Measurements from ENCODE around the gene ATAT1.

ATAT1 gene

DNA sequence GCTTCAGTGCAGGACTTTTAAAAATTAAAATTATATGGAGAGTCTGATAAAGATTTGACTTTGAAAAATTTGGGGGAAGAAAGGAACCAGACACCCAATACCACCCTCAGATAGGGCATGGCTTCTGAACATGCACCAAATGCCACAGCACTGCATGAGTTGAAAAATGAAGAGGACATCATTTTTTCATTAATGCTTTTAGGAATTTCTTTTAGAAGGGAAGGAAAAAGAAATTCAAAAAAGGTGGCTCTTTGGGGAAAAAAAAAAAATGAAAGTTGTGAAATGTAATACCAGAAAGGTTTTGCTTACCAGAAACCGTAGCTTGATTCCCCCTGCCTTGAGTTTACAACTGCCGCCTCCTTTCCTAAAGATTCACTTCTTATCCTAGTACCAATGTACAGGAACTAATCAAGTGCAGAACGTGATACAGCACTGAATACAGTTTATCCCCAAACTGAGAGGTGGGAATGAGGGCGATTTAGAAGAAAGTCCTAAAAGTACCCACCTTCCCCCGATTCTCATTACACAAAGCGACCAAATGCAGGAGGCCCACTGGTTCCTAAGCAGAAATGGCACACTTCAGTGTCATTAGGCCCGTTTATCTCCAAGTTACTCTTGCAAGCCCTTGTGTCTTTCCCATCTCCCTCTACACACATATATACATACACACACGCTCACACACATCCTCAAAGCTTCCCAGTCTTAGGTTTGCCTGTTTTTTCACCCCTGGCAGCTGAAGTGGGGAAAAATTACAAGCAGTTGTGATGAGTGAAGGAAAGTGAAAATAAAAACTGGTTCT, 12.4 kb upstream of the ATAT1 start:
- DNase-seq = no peak

DNA sequence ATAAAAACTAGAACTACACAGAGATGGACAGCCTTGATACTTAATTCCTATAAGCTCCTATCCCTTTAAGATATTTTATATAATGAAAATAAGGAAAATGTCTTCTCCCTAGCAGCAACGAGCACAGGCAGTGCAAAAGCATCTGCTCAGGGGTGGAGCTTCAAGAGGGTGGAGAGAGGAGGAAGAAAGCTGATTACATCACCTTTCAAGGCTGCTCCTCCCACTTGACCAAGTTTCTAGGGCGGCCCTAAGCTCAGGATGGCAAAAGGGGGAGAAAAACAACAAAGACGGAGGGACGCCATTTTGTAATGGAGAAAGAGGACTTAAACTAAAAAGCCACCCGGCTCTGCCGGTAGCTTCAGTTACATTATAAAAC, 11.8 kb upstream of the ATAT1 start:
- DNase-seq = peak; percentile 96

DNA sequence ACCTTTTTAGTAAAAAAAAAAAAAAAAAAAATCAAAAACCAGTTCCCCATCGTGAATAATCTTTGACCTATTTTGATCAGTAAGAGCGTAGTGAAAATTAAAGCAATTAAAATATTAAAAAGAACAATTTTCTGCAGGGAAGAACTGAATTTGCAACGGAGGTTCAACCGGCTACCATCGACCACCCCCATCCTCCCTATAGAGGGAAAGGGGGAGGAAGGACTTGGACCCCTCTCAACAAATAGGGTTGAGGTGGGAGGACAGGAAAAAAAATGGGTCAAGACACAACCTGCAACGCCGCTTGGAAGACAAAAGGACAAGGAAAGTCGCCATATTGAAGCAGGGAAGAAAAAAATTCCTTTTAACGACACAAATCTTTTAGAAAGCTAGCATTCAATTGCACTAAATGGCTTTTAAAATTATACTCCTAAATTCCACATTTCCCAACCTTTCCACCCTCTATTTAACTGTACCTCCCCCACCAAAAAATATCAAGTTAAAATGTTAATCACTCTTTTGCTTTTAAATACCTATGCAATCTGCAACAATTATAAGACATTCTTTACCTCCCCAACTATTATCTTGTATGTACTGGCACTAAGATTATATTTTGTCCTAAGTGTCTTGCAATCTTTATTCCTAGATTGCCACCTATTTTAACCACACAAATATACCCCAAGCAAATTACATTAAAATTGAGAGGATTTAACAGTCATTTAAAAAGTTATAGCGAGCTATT, 11.3 kb upstream of the ATAT1 start:
- DNase-seq = peak; percentile 71

DNA sequence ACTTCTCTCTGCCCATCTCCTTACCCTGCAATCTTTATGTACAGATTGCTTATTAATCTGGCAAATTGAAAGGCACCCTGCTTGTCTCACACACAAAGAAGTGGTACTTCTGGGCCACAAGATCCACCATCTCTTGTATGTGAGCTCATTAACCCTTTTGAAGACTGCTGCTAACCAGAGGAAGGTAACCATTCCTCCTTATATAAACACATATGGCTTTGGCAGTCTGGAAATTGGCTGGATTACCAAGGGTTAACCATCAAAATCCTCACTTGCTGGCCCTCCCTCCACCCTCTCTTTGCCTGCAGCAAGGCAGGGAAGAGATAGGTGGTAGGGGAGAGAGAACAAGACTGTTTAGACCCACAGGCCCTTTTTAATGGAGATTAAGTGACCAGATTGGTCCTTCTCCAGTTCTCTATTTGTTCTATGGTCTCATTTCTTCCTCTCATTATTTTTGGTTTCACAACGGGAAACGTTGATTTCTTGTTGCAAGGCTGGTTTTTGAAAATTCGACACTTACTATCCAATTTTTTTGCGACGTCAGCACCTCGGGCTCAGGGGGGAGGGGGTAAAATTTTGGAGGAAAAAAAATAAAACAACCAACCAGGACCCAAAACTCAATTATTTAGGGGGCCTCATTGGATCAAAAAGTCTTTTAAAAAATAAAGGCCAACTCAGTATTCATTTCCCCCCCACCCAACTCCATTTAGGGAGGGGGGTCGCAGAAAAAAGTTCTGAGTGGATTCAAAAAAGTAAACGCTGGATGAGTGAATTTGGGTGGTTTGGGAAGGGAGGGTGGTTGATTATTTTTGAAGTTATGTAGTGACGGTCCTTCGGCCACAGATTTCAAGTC, 10.5 kb upstream of the ATAT1 start:
- DNase-seq = peak; percentile 48

DNA sequence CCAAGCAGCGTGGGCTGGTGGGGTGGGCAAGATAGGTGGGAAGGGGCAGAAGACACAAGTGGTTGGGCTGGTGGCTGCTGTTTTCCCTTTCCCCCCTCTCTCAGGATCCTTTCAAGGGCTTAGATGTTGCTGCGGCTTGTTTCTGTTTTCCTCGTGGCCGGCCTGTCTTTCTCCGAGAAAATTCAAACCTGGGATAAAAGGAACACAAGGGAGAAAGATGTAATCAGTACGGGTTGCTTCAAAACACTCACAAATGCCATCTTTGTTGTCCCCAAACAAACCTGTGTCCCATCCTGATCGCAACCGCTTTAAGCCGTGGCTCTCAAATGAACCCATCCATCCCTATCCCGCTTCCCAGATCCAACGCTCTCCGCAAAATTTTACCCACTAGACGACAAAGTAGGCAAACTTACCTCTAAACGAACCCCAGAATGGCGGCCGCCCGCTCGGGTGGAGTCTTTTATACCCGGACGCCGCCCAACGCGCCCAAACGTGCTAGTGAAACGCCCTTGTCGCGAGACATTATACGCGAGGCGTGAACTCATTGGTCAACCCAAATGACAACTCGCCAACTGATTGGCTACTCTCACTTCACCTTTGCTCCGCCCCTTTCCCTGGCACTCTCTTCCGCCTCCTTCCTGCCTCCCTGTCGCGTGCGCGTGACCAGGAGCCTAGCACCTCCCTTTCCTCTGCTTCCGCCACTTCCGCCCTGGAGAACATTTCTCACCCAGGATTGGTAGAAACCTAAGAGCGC, 9.7 kb upstream of the ATAT1 start, which contains the start of gene PPP1R10:
PPP1R10 (minus strand) TSS at position 433 of the 754 bp plus-strand sequence. CDS start 7,299 bp downstream, outside the sequence.
- peak; percentile 100 for DNase-seq

DNA sequence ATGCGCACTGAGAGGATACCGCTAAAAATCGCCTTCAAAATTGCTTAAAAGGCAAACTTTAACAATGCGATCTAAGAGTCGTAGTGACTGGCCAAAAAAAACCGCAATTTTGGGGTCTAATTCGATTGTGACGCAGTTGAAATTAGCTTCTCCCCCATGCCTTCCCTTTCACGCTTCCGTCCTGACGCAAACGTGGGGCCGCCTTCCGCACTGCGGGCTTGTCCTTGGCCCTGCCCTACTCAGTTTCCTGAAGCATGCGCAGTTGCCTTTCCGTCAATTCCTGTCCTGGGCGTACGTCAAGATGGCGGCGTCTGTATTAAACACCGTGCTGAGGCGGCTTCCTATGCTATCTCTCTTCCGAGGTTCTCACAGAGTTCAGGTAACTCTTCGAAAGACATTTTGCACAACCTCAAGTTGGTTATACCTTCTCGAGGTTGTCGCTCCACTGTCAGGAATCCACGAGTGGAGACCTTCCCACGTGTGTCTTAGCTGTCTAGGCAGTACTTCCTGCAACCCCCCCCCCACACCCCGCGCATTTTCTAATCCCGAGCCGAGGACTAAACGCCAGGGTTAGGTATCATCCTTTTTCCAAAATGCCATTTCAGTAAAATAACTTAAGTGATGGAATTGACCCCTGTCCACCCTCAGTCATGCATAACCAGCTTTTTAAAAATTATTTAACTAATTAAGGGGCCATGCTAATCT, 9.0 kb upstream of the ATAT1 start, which contains the start of gene MRPS18B:
MRPS18B (plus strand) TSS at position 276 of the 705 bp plus-strand sequence; CDS start at position 302, 26 bp downstream.
- DNase-seq = peak; percentile 98

DNA sequence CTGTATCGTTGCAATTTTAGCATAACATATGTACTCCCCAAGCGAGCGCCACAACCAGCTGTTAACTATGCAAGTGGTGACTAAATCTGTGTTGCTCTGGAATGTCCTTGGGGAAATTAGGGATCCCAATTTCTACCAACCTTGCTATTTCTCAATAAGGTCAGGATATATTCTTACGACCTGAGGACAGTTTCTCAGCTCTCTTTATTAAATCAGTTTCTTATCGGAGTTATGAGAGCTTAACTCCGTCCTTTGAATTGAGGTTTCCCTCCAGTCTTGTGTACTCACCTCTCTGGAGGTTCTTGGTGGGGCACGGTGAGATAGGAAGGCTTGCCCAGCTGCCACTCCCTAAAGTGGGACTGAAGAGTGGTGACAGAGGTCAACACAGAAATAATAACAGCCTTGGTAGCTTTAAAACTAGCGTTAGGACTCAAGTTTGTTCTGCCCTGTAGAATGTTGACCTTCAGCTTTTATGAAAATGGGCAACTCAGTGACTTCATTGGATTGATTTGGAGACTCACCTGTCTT, 8.3 kb upstream of the ATAT1 start:
- DNase-seq = no peak

DNA sequence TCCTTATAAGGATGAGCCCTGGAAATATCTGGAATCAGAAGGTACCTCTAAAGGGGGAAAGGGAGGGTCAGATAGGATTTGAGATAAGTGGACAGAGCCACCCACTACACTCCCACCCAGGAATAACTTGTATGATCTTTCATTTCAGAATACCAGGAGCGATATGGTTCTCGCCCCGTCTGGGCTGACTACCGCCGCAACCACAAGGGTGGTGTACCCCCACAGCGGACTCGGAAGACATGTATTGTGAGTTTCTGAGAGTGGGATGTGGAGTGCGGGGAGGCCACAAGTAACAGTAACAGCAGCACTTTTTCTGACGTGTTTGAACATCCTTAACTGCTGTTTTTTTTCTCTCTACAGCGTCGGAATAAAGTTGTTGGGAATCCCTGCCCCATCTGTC, 7.1 kb upstream of the ATAT1 start:
- no peak for DNase-seq

DNA sequence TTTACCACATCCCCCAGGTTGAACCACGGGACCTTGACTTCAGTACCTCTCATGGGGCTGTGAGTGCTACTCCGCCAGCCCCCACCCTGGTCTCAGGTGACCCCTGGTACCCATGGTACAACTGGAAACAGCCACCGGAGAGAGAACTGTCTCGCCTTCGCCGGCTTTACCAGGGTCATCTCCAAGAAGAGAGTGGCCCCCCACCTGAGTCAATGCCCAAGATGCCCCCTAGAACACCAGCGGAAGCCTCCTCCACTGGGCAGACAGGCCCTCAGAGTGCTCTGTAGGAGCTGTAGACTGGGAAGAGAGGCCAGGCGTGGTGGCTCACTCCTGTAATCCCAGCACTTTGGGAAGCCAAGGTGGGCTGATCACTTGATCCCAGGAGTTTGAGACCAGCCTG, 1.2 kb upstream of the ATAT1 start:
- no peak for DNase-seq

DNA sequence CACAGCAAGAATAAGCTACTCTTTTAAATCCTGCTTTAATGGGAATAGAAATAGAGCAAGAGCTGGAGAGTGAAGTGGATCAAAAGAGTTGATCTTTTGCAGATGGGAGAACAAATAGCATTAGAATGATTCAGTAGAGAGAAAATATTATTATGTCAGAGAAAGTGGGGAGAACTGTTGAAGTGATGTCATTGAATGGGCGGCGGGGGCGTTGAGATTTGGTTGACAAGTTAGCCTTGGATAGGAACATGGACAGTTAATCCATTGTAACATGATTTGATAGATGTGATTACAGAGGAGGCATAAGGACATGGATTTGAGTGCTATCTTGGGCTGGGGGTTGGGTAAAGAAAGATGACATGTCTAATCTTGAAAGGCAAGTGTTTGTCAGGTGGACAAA, 9.2 kb downstream of the ATAT1 start:
- no peak for DNase-seq

DNA sequence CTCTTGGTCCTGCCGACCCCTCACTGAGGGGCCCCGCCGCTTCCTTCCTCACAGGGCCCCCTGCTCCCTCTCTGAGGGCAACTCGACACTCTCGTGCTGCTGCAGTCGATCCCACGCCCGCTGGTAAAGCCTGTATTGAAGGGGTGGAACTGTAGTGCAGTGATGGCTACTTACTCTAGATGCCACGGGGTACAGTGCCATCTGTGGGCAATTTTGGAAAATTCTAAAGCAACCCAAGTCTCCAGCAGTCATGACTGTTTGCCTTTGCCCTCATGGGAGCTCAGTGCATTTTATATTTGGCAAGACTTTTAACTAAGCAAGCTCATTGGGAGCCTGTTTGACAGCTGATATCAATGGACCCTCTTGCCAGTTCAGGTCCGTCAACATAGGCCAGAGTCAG, 13.8 kb downstream of the ATAT1 start:
- no peak for DNase-seq

DNA sequence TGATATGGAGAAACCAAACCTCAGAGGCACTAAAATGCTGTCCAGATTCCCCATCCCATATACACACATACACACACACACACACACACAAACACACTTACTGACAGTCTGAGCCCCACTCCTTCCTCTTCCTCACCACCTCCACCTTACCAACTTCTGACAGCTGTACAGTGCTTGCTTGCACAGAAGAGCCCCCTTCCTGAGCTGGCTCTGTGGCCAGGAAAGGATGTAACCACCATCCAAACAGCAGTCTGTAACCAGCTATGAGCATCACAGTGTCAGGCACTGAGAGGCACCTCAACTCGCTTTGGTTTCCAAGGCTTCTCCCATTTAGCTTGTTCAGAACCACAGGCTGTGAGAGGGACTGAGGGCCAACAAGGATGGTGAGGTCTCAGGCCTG, 14.4 kb downstream of the ATAT1 start:
- DNase-seq = no peak

DNA sequence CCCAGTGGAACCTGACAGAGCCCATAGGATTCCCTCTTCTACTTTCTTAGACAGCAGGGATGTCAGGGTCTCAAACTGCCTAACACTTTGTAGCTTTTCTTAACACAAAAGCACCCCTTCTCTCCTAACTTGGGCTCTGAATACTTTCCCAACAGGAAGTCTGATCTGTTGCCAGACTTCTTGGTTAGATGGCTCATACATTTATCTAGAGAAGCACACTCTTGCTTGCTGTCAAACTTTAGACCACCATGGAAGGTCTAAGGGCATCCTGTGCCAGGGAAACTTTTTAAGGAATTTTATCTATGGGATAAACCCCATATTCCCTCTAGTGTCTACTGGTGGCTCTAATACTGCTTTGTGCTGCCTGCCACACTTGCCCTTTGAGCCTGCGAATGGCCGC, 17.0 kb downstream of the ATAT1 start:
- DNase-seq = no peak

DNA sequence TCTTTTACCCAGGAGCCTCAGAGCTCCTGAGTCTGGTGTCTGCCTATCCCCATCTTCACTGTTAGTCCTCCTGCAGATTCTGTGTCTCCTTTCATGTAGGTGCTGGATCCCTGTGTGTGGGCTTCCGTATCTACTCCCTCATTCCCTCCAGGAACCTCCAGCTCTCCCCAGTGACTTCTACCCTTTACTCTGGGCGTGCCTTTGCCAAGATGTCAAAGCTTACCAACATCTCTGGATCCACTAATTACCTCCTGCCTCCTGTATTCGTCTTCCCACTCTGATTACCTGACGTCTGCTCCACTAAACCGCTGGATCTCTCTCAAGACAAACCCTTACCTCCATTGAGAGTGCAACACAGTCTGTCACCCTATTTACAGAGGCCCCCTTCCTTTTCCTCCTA, 18.1 kb downstream of the ATAT1 start:
- no peak for DNase-seq

DNA sequence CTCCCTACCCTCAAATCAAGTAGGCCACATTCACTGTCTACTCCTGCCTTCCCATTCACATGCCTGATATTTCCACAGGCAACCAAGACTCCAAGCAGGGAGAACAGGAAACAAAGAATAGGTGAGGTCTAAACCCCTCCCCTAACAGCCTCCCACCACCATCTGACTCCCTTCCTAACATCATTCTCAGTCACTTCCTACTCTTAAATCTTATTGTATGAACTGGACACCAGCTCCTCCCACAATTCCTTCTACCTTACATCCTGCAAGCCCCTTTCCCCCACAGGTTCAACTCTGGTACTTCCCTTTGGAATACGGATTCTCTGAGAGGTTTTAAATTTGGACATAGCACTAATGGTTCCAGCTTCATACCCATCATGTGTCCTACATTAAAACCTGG, 19.3 kb downstream of the ATAT1 start:
- DNase-seq = no peak

DNA sequence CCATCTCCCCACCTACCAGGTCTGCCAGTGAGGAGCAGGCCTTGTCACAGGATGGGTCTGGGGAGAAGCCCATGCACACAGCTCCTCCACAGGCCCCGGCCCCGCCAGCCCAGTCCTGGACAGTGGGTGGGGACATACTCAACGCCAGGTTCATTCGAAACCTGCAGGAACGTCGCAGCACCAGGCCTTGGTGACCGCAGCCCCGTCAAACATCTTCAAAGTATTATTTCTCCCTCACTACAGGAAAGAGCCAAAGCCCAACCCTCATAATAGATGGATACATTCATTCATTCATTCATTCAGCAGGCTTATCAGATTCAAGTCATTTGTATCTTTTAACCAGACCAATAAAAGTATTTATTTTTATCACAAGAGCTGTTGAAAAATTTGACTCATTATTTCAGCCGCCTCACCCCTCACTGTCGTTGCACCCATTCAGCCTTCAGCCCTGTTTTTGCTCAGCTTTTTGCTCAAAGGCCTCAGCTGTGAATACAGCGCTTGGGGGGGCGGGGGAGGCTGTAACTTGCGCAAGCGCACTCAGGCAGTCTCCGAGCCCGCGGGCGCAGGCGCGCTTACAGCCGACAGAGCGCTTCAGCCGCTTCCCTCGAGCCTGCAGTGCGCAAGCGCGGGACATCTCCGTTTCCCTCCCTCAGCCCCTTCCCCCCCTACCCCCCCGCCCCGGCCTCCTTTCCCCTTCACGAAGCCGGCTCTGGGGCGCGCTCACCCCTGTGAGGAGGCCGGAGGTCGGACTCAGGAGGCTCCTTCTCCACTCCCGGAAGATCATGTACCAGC, 20.0 kb downstream of the ATAT1 start, which contains the start of gene C6orf136:
C6orf136 (plus strand) TSS at position 684 of the 792 bp plus-strand sequence; CDS start at position 783, 99 bp downstream.
- DNase-seq = peak; percentile 96

DNA sequence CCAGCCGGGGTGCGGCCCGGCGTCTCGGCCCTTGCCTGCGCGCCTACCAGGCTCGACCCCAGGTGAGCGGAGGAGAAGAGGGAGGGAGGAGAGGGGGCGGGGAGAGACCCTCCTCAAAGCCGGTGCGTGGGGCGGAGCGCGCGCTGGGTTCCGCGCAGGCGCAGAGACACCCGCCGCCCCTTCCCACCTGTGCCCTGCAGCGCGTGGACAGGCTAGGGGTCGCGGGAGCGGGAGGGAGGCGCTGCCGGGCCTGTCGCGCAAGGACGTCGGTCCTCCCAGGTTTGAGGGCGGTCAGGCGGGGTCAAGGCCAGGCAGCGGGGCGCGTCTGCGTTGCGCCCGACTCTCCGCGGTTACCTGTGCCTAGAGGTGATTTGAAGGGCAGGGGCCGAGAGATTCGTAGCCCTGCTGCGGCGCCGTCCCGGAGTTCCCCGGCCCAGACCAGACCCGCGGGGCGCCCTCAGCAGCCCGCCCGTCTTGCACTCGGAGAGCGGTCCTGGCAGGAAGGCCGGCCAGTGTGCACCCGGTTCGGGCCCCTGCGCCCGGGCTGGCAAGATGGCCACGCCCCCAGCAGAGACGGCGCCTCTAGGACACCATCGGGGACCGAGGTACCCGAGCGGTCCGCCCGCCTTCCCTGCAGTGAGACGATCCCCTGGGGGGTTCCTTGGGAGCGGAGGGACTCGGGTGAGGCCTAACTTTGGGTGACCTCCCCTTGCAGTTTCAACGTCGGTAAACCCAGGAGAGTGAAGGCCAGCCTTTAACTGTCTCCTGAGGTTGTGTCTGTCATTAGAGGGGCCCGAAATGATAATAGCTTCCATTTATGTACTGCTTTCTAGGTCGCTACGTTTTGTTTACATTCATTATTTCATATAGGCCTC, 20.8 kb downstream of the ATAT1 start:
- peak; percentile 80 for DNase-seq

DNA sequence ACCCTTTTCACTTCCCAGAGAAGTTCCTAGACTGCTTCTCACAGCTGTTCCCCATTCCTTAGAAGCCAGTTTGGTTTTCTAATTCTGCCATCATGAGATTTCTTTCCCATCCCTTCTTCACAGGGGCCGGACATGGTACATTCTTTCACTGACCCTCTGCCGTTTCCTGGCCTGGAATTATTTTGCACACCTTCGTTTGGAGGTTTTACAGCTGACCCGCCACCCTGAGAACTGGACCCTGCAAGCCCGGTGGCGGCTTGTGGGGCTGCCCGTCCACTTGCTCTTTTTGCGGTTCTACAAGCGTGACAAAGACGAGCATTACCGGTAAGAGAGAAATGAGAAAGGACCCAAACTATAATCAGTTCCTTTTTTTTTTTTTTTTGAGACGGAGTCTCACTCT, 24.5 kb downstream of the ATAT1 start:
- DNase-seq = no peak

Measured in activated CD4-positive, alpha-beta T cell treated with anti-CD3 and anti-CD28 coated beads, Interleukin-2, amount 50 U/mL, for 16 hours (primary cell).